Measurements from ENCODE around the gene MMP20. TPM values are rescaled to one million over a fixed set of nuclear protein-coding genes. Genes with fewer than 3 reads are reported as not detected.

Gene MMP20
- not detected for total RNA-seq
- long read RNA-seq, result 0 reads

- DNase-seq (ENCODE audit: missing footprints) (no peak), ATAC-seq (no peak)
- intact Hi-C loops (cut with DNase I), result no loop called here
Observed at GRCh38 chr11:102625177-102625576, at the start of gene MMP20. Gene MMP20, minus strand, starts transcription at chr11:102625332. Its CDS starts 13 bp downstream, at chr11:102625319.

GRCh38 chr11:102669664-102670063 lies 44.5 kb upstream of the MMP20 start:
- intact Hi-C loops (cut with DNase I), result loop anchor here (10.0 kb wide), 1 partner anchor 375 kb away; no protein-coding TSS in a partner anchor
- no peak for DNase-seq (ENCODE audit: missing footprints)
- no peak for ATAC-seq

- intact Hi-C loops (cut with DNase I), result loop anchor here (10.0 kb wide), 1 partner anchor 372 kb away; no protein-coding TSS in a partner anchor
- DNase-seq (ENCODE audit: missing footprints) (no peak), ATAC-seq (no peak)
Observed at GRCh38 chr11:102666331-102666957, 41.3 kb upstream of the MMP20 start.

GRCh38 chr11:102664001-102664752 lies 39.0 kb upstream of the MMP20 start:
- intact Hi-C loops (cut with DNase I), result loop anchor here (10.0 kb wide), 1 partner anchor 369 kb away; no protein-coding TSS in a partner anchor
- no peak for DNase-seq (ENCODE audit: missing footprints)
- no peak for ATAC-seq

- intact Hi-C loops (cut with DNase I), result loop anchor here (10.0 kb wide), 1 partner anchor 368 kb away; no protein-coding TSS in a partner anchor
Observed at GRCh38 chr11:102662607-102663006, 37.5 kb upstream of the MMP20 start.

GRCh38 chr11:102661040-102661439 lies 35.9 kb upstream of the MMP20 start:
- DNase-seq (ENCODE audit: missing footprints) (no peak), ATAC-seq (no peak)
- intact Hi-C loops (cut with DNase I), result loop anchor here (10.0 kb wide), 1 partner anchor 366 kb away; no protein-coding TSS in a partner anchor

More at GRCh38 chr11:102662607-102663006, 37.5 kb upstream of the MMP20 start:
- no peak for DNase-seq (ENCODE audit: missing footprints)
- ATAC-seq, result no peak

- DNase-seq (ENCODE audit: missing footprints), result no peak
- intact Hi-C loops (cut with DNase I), result no loop called here
- ATAC-seq, result no peak
Observed at GRCh38 chr11:102656528-102656927, 31.4 kb upstream of the MMP20 start.

GRCh38 chr11:102655547-102655946 lies 30.4 kb upstream of the MMP20 start:
- no peak for ATAC-seq
- no peak for DNase-seq (ENCODE audit: missing footprints)
- intact Hi-C loops (cut with DNase I), result no loop called here

- ATAC-seq (no peak), DNase-seq (ENCODE audit: missing footprints) (no peak)
- intact Hi-C loops (cut with DNase I), result no loop called here
Observed at GRCh38 chr11:102654761-102655160, 29.6 kb upstream of the MMP20 start.

- DNase-seq (ENCODE audit: missing footprints) (no peak), ATAC-seq (no peak)
- intact Hi-C loops (cut with DNase I), result no loop called here
Observed at GRCh38 chr11:102653744-102654291, 28.7 kb upstream of the MMP20 start.

- intact Hi-C loops (cut with DNase I), result no loop called here
- no peak for DNase-seq (ENCODE audit: missing footprints)
- no peak for ATAC-seq
Observed at GRCh38 chr11:102647430-102647829, 22.3 kb upstream of the MMP20 start.

GRCh38 chr11:102643941-102644340 lies 18.8 kb upstream of the MMP20 start:
- no peak for DNase-seq (ENCODE audit: missing footprints)
- intact Hi-C loops (cut with DNase I), result no loop called here
- no peak for ATAC-seq

- ATAC-seq (no peak), DNase-seq (ENCODE audit: missing footprints) (no peak)
- intact Hi-C loops (cut with DNase I), result no loop called here
Observed at GRCh38 chr11:102640946-102641345, 15.8 kb upstream of the MMP20 start.

GRCh38 chr11:102639656-102640055 lies 14.5 kb upstream of the MMP20 start:
- no peak for DNase-seq (ENCODE audit: missing footprints)
- no peak for ATAC-seq
- intact Hi-C loops (cut with DNase I), result no loop called here

- intact Hi-C loops (cut with DNase I), result no loop called here
- no peak for ATAC-seq
- DNase-seq (ENCODE audit: missing footprints), result no peak
Observed at GRCh38 chr11:102637731-102638130, 12.6 kb upstream of the MMP20 start.

GRCh38 chr11:102633385-102634026 lies 8.4 kb upstream of the MMP20 start:
- intact Hi-C loops (cut with DNase I), result no loop called here
- DNase-seq (ENCODE audit: missing footprints), result no peak
- no peak for ATAC-seq

- intact Hi-C loops (cut with DNase I), result no loop called here
- no peak for ATAC-seq
- DNase-seq (ENCODE audit: missing footprints), result no peak
Observed at GRCh38 chr11:102632026-102632425, 6.9 kb upstream of the MMP20 start.

- ATAC-seq (no peak), DNase-seq (ENCODE audit: missing footprints) (no peak)
- intact Hi-C loops (cut with DNase I), result no loop called here
Observed at GRCh38 chr11:102630598-102631448, 5.7 kb upstream of the MMP20 start.

Measured in Right ventricle myocardium inferior (tissue), 1 donor.